ENCODE data around the gene LANCL3. TPM values are rescaled to one million over a fixed set of nuclear protein-coding genes. Genes with fewer than 3 reads are reported as not detected.

LANCL3 gene
- total RNA-seq, 1 experiment from 2014 or later: 0.02 TPM

DNA sequence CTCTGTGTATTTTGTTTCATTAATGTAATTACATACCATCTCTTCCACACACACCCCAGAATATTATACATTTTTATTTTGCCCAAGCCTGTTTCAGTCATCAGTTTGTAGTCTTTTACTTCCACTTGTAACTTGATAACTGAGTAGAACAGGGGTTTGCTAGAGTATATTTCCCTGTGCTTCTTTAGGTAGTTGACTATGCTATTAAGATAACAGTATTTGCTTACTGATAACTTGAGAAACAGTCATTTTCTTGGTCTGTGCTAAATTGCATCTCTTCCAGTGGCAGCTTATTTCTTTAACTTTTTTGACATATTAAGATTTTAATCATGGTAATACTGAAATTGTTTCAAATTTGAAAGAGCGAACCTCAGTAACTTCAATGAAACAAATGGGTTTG, 107.1 kb downstream of the LANCL3 start:
- no peak for DNase-seq (ENCODE audit: extremely low read depth, low read depth)

- no peak for DNase-seq (ENCODE audit: extremely low read depth, low read depth)
These were observed 107.8 kb downstream of the LANCL3 start for GRCh38 chrX:37679230-37679629.

DNA sequence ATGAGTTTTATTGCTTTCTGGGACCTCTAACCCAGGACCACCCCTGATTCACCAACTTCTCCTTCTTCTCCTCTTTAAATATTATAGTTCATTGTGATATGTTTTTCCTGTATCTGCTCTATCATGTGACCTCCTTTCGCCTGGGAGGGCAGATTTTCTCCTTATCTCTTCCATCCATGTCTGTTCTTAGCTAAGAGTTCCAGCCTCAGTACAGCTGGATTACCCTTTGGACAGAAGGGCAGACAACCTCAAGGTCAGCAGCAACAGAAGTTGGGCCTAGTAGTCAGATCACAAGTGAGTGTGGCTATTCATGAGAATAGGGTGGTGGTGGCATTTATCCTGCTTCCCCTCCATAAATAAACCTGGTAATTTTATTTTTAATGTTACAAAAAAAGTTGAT, 108.4 kb downstream of the LANCL3 start:
- no peak for DNase-seq (ENCODE audit: extremely low read depth, low read depth)

DNA sequence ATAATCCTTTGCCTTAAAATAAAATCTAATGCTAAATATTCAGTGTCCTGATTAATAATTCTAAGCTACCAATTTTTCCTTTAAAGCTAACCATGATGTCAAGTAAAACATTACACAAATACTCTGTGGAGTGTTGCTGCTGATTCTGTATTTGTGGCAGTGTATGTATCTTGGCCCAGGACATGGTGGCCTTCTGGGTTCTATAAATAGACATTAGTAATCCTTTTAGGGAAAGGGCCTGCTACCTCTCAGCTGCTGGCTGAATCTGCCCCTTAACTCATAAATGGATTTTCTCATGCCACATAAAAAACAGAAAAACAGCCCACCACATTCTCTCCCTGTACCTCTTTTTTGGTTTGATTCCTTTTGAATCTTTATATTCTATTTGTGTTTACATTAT, 113.0 kb downstream of the LANCL3 start:
- DNase-seq (ENCODE audit: extremely low read depth, low read depth): no peak

DNA sequence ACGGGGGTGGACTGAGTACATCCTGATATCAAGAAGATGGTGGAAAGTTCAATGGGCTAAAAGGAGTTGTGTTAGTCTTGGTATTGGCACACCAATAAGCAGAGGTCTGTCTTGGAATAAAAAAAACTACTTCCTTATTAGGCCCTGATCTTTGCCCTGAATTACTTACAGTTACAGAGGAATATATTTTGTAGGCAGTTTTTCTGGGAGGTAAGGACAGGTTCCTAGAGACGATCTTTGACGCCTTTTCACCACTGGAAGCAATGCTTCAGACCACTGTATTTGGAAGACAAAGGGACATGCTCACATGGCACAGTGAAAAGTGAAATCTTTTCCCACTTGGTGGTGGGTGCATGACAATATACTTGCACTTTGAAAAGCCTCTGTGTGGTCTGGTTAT, 113.5 kb downstream of the LANCL3 start:
- no peak for DNase-seq (ENCODE audit: extremely low read depth, low read depth)

DNA sequence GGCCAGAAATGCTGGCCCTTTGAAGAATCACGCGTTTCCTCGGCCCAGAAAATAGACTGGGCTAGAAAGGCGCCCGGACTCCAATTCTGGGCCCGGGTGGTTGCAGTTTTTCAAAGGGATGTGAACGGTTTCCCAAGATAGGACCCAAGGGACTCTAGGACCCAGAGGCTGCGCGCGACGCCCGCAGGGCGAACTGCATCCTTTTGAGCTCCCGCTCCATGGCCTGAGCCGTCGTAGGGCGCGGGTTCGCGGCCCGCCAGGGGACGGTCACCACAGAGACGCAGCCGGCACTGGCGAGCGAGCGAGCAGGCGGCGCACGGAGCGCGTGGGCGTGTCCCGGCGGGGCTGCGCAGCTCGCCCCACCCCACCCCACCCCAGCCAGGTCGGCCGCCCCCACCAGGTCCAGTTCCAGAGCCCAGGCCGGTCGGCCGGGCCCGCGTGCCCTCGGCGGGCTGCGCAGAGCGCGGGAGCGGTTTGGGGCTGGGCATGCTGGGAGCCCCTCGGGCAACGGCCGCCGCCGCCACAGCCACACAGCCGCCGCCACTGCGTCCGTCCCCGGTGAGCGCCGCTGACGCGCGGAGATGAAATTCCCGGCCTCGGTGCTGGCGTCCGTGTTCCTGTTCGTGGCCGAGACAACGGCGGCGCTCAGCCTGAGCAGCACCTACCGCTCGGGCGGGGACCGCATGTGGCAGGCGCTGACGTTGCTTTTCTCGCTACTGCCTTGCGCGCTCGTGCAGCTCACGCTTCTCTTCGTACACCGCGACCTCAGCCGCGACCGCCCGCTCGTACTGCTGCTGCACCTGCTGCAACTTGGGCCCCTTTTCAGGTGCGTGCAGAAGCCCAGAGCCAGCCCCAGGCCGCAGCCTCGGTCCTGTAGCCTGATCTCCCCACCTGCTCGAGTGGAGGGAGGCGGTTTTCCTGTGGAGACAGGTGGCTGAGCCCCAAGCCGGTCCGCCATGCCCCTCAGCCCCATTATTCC, 114.2 kb downstream of the LANCL3 start, which contains the start of gene XK:
XK (plus strand) TSS at position 411 of the 979 bp plus-strand sequence; CDS start at position 582, 171 bp downstream.
- DNase-seq (ENCODE audit: extremely low read depth, low read depth): peak; percentile 40

DNA sequence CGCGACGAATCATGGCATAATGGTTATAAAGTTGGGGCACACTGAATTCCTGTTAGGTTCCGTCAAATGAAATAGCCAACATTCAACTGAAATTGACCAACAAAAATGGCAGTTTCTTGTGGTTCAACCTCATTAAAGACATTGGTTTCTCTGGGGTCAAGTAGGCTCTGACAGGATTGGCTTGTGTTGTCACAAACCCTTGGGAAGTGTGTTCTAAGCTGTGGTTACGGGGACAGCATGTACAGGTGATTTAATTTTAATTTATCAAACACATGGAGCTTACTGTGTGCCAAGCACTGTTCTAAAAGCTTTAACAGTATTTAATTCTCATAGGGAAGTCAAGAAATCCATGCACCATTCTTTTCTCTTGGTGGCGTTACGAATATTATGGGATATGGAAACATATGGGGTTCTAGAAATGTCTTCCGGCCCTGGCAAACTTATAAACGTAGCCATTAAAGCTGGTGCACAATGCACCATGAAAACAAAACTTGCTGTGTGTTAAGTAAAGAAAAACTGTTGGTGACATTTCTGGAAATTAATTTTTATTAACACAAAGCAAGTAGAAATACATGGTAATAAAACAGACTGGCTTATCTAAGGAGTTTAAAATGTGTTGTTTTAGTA, 115.0 kb downstream of the LANCL3 start:
- DNase-seq (ENCODE audit: extremely low read depth, low read depth): no peak

- DNase-seq (ENCODE audit: extremely low read depth, low read depth): no peak
These were observed 115.5 kb downstream of the LANCL3 start for GRCh38 chrX:37686996-37687395.

DNA sequence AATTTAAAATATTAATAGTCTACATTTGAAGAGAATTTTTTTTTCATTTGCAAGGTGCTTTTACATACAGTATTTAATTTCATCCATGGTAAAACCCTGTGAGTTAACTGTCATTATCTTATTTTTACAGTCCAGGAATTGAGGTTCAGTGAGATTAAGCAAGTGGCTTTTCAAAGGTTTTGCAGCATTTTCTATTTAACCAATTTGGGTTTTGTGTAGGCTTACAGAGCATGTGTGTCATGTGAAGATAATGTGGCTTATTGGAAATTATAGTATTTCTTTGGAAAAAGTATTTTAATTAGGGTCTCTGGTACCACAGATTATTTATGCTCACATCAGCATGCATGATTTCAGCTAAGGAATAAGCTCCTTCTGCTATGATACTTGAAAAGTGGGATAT, 118.7 kb downstream of the LANCL3 start:
- no peak for DNase-seq (ENCODE audit: extremely low read depth, low read depth)

DNA sequence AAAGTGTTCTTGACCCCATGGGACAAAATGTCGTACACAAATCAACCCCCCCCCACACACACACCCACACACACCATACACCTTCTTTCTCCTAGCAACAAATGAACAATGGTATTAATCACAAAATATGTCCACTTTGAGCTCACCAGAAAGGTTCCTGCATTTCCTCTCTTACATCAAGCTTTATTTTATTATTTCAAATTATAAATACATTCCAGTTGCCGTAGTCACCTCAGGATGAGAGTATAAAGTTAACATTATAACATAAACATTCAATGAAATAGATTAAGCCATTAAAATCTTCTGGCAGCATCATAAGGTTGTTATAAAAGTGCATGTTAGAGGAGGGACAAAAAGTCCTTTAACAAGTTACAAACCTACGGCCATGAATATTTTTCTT, 121.5 kb downstream of the LANCL3 start:
- no peak for DNase-seq (ENCODE audit: extremely low read depth, low read depth)

- no peak for DNase-seq (ENCODE audit: extremely low read depth, low read depth)
These were observed 125.8 kb downstream of the LANCL3 start for GRCh38 chrX:37697169-37697760.

DNA sequence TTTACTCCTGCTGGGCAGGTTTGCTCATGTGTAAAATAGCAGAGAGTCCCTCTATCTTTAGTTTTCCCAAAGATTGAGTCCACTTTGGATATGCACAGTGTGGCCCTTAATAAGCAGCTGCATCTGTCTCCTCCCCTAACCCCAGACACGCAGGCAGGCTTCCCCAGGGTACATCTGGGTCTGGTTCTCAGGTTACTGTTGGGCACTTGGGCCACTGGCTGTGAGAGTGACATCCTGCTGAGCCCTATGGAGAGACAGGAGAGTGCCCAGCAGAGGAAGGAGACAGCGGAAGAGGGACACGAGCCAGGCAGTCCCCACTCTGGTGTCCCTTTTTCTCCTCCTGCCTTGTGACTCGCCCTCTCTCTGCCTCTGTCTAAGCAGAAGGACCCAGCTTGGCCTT, 130.1 kb downstream of the LANCL3 start:
- DNase-seq (ENCODE audit: extremely low read depth, low read depth): no peak

- no peak for DNase-seq (ENCODE audit: extremely low read depth, low read depth)
These were observed 140.5 kb downstream of the LANCL3 start for GRCh38 chrX:37711991-37712390.

DNA sequence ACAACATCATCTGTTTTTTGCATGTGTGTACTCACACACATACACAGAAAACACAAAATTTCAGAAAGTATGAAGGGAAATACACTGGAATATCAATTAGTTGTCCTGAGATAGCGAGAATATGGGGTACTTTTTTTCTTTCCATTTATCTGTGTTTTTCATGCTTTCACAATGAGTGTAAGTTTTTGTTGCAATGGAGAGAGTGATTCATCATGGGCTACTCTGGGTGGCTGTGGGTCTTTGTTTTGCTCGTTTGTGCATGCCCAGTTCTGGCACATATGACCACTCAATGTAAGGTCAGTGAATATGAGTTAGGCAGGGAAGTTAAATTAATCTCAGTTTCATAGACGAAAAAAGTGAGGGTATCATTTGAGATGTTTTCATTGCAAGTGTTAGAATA, 141.0 kb downstream of the LANCL3 start:
- no peak for DNase-seq (ENCODE audit: extremely low read depth, low read depth)

DNA sequence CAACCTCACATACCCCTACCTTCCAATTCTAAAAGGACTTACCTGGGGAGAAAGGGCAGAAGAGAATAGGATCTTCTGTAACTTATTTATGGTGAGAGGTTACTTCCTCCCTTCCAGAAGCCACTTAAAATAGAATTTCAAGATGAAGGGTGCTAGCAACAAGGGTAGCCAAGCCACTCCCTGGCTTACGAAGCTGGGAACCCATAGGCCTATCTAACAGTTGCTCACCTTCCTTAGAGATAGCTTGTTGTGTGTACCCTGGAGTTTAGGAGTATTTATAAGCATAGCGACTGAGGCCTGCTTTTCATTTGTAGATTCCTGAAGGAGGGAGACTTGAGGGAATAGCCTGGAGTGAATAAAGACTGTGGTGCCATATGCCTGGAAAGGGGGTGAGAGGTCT, 143.0 kb downstream of the LANCL3 start:
- no peak for DNase-seq (ENCODE audit: extremely low read depth, low read depth)

DNA sequence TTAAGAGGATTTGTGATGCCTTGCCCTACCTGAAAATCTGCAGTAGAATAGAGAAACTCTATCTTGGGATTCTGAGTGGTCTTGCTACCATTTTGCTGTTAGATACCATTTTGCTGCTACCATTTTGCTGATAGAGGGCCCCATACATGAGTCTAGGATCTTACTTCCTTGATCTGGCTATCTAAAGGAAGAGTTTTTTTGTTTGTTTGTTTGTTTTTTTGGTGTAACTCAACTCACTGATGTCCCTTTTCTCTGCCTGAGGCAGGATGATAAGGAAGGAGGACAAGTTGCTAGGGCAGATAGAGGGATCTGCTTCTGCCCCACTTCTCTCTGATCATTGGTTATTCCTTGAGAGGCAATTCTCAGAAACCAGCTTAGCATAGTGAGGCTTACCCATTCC, 145.1 kb downstream of the LANCL3 start:
- DNase-seq (ENCODE audit: extremely low read depth, low read depth): no peak

DNA sequence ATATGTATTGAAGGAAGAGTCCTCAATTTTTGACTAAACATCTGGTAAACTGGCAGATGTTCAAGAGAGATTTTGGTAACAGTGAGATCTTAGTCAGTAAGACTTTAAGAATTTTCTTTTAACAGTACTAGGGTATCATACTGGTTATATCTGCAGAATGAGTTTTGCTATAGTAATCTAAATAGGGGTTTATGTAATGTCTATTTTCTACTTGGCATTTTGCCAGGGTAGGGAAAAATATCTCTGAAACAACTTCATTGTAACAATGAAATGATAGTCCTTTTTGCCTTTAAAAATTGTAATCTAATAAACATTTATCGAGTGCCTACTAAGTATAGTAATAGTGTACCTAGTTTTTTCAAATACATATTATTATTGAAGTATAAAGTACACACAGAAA, 146.2 kb downstream of the LANCL3 start:
- no peak for DNase-seq (ENCODE audit: extremely low read depth, low read depth)

DNA sequence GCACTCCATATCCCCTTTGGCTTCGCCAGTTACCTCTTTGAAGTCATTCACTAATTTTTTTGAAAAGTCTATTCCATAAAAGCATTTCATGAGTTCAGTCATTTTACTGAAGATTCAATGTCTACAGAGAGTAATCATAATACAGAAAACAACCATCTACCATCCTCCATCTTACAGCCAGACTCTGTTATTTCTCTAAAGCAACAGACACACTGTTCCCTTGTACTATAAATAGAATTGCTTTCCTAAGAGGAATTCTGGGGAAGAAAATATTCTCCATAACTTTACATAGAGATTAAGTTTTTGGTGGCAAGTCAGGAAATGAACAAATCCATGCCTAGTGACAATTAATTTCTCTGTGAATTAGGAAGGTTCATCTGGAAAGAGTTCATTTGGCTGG, 151.1 kb downstream of the LANCL3 start:
- DNase-seq (ENCODE audit: extremely low read depth, low read depth): no peak

DNA sequence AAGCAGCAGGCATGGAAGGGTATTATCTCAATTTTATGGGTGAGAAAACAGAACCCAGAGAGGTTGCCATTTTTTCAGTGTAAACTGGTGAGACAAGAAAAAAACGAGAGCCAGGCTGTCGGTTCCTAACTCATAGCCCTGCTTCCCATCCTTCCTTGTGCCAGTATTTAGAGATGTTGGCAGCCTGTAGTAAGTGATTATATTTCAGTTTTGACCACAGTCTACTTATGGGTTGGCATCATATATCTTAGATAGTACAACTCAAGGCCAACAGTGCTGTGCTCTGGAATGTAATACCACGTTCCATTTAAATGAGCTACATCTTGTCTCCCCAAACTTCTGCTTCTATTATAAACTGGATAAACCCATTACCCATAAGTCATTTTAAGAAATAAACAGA, 154.9 kb downstream of the LANCL3 start:
- DNase-seq (ENCODE audit: extremely low read depth, low read depth): no peak

All from NCI-H460 (cell line).